AML-193 (cell line): ENCODE measurements around the gene KRT84.

Source experiments
- DNase-seq, 2 experiments: peaks; one replicate each; lab custom pipeline; 2025; lab: John Stamatoyannopoulos, UW

KRT84 gene

DNA sequence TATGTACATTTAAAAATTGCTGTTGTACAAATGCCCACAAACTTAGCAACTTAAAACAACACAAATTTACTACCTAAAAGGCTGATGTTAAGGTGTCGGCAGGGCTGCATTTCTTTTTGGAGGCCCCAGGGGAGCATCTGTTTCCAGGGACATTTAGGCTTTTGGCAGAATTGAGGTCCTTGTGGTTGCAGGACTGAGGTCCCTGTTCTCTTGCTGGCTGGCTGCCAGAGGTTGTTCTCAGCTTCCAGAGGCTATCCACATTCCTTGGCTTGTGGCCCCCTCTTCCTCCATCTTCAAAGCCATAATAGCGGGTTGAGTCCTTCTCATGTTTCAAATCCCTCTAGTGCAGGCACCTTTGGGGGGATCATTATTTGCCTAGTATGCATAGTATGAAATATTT lies 41.9 kb downstream of the KRT84 start:
- DNase-seq: no peak

DNA sequence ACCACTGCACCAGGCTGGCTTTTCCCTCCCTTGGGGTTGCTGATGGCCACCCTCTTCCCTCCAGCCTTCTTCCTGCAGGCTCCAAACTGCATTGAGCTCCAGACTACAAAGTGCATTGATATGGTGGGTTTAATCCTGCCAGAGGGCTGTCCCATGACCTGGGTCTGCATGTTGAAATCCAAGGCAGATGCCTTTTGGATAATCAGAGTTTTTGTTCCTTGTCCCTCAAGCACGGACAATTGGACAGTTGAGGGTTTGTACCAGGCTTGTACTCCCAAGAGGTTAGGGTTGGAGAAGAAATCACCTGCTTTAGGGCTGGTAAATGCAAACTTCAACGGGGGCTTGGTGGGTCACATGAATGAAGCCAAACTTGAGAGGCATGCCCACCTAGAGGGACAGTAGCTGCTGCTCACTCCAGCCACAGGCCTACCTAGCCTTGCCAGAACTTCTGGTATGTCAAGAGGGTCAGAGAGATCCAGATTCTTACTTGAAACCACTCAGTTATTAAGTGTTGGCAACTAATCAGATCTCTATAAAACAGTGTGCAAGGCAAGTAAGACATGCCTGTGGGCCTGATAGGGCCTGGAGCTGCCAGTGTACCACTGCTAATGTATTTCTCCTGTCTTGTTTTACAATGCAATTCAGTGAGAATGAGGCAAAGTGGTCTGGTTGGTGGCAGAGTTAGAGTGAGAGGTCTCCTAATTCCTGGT lies 42.5 kb downstream of the KRT84 start:
- no peak for DNase-seq

DNA sequence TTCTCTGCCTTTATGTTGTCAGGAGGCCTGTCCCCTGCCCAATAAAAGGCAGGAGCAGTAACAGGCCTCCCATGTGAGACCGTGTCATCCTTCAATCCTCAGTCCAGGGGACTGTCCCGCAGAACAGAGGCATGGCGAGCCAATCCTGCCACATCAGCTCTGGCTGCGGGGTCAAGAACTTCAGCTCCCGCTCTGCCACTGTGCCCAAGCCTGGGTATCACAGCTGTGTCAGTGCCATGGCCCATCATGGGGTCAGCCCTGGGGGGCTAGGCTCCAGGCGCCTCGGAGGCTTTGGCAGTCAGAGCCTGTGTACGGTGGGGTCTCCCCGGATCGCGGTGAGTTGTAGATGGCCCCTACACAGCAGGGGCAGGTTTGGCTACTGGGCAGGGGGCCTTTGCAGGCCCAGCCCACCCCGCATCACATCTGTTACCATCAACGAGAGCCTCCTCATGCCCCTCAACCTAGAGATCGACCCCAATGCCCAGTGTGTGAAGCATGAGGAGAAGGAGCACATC lies 44.3 kb downstream of the KRT84 start:
- DNase-seq: no peak

DNA sequence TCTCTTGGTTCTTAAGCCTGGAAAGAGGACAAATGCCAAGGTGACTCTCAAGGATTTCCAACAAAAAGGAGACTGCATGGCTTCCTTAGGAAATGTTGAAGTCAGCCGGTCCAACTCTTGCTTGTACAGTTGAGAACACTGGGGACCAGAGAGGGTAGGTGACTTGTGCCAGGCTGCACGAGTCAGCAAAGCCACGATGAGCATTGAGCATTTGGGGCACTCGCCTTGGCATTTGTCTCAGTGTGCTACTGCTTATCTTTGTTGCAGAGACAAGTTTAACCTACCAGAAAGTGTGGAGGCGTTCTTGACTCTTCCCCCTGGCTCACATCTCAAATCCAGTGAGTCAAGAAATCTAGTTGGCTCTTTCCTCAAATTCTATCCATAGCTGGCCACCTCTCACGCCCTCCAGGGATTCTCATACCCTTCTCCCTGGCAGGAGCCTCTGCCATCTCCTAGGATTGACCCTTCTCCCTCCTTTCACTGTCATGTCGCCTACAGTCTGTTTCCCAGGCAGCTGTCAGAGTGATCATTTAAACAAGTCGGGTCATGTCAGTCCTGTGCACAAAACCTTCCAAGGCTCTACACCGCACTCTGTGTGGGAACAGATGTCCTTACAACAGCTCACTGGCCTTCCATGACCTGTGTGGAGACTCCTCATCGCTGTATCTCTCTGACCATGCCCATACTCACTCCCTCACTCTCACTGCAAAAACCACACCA lies 47.1 kb downstream of the KRT84 start:
- no peak for DNase-seq

DNA sequence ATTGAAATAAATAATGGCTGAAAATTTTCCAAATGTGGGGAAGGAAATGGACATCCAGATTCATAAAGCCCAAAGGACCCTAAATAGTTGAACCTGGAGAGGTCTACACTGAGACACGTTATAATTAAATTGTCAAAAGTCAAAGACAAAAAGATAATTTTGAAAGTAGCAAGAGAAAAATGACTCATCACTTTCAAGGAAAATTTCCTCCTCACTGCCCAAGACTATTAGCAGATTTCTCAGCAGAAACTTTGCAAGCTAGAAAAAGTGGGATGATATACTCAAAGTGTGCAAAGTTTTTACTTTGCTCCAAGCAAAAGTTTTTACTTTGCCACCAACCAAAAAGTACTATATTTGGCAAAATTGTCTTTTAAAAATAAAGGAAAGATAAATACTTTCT lies 48.4 kb downstream of the KRT84 start:
- DNase-seq: no peak

DNA sequence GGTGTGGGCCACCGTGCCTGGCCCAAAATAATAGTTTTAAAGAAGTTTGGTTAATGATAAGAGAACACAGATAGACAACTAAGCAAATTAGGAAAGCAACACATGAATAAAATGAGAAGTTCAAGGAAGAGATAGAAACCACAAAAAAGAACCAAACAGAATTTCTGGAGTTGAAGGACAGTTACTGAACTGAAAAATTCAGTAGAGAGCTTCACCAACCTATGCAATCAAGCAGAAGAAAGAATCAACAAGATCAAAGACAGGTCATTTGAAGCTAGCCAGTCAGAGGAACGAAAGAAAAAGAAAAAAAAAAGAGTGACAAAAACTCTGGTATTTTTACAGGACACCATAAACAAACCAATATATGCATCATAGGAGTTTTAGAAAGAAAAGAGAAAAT lies 48.8 kb downstream of the KRT84 start:
- DNase-seq: no peak

DNA sequence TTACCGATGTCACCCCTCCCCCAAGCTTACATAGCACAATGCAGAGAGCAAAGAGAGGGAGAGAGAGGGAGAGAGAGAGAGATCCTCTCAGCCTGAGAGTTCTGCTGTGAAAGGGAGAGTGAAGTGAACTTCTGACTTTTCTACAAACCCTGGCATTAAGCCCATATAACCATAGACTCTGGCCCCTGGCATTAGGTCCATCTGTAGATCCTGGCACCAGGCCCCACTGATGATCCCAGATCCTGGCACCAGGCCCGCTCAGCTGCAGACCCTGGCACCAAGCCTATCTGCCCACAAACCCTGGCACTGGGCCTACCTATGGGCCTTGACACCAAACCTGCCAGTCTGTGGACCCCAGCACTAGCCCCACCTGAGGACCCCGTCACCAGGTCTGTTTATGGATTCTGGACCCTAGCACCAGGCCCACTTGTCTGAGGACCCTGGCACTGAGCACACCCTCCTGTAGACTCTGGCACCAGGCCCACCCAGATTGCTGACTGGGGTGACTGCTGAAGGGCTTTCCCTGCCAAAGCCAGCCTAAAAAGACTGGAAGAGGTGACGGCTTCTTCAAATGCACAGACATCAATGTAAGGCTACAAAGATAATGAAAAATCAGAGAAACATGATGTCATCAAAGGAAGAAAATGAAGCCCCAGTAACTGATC lies 49.7 kb downstream of the KRT84 start:
- DNase-seq: no peak

DNA sequence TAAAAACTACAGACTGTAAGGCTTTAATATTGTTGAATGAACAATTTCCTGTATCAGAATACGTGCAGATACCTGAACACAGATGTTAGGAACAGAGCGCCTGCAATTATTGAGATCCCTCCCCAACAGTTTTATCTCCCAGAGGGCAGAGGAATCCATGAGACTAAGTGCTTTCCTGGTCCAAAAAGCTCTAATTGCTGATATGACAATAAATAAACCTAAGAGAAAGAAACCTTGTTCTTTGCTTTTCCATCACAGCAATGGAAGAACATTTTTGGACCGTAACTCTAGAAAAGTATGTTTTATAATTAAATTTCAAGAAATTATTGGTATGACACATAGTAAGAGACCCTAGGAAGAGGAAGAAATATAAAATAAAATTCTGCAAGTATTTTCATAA lies 51.3 kb downstream of the KRT84 start:
- no peak for DNase-seq

DNA sequence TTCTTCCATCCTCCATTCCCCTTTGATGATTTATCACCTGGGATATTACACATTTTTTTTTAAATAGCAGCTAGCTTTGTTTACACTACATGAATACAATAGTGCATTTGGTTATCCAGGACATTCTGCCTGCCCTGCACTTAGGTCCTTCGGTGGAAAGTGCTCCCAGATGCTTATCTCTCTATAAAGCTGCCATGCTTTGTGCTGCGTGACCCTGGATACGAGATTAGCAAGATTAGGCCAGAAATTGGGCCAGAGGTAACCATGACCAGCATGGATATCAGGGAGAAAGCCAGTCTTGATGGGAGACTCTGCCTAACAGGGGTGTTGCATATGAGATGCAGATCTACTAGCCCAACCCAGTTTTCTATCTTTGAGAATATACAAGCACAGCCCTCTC lies 52.1 kb downstream of the KRT84 start:
- no peak for DNase-seq

DNA sequence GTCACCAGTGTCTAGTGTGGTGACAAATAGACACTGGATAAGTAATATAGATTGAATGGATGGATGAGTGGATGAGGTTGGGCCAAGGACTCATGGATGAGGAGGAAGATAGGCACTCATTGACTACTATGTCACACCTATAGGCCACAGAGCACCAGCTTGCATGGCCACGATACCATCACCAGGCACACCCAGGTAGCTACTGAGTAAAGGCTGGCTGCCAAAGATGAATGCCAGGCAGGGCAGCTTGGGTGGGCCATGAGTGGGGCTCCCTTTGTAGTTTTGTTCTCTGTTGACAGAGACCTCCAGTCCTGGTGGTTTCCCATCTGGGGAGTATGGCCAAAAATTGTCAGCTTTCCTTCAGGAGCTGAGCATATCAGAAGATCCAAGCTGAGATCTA lies 53.1 kb downstream of the KRT84 start:
- DNase-seq: no peak

DNA sequence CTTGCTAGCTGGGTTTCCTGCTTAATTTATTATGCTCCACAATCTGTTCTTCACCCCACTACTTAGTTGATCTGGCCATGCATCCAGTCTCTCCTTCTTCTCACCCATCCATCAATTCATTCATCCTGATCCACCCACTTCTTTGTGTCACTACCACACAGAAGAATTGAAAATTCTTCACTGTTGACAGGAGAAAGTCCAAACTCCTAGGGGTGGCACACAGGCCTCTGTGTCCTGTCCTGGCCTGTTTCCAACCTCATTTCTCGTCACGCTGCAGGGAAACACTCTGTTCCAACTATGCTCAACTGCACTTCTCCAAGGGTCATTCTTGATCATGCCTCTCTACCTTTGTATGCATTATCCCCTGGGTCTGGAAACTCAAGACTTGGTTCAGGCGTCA lies 53.6 kb downstream of the KRT84 start:
- no peak for DNase-seq

DNA sequence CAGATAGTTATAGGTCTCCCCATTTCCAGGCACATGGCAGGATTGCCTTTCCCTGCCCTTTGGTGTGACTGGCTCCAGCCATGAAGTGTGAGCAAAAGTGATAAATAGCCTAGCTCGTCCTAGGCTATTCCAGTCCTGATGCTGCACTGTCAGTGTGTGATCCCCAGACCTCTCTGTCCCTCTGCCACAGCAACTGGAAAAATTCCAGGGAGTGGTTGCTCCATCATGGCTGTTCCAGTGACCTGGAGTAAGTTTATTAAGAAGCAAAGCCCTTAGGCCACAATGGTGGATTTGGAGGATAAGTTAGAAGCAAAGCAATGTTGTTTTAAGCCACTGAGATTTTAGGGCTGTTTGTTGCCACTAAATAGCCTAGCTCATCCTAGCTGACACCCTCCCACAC lies 54.4 kb downstream of the KRT84 start:
- DNase-seq: no peak

DNA sequence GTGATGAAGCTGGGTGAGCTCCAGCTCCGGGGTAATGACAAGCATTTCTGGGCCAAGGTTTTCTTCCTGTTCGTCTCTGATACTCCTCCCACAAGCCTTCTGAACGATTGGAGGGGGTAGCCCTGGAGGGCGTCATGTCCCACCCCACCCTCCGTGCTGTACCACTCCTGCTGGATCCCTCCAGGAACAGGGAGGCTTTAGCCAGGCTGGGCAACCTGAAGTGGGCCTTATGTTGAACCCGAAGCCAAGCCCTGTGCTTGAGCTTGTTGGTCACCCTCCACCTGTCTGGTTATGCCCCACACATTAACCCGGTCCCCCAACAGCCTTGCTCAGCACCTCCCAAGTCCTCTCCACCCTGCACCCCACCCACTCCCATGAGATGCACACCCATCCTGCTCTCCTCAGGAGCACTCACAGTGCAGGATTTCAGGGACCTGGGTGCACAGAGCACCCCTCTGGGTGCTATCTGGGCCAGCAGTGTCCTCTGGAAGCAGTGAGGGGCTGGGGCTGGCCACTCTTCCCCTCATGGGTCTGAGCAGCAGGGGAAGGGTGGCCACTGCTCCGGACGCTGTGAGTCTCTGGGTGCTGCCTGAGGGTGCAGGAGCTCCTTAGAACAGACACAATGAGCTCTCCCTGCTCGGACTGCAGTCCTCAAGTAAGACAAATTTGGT lies 57.5 kb downstream of the KRT84 start:
- DNase-seq: no peak
